Neural cell (in vitro differentiated cells): ENCODE measurements around the gene NAGS.

Experiments used
- MXI1 ChIP-seq: fragments of 450-650 bp; conservative IDR thresholded peaks from 2 replicates; pipeline ENCODE4 v1.6.1; 2014; ENCODE audit warnings: antibody characterized with exemption, mild to moderate bottlenecking; ENCODE audit not compliant: poor library complexity, severe bottlenecking
- POLR2AphosphoS5 ChIP-seq: IDR thresholded peaks from 2 replicates; pipeline ENCODE4 v1.6.1; 2012
- TF ChIP-seq, protein P1 (sequence below): fragments of 450-650 bp; IDR thresholded peaks from 2 replicates; pipeline ENCODE4 v1.5.1; 2014; ENCODE audit warnings: antibody characterized with exemption, mild to moderate bottlenecking, moderate library complexity; ENCODE audit not compliant: poor library complexity, severe bottlenecking

DNA sequence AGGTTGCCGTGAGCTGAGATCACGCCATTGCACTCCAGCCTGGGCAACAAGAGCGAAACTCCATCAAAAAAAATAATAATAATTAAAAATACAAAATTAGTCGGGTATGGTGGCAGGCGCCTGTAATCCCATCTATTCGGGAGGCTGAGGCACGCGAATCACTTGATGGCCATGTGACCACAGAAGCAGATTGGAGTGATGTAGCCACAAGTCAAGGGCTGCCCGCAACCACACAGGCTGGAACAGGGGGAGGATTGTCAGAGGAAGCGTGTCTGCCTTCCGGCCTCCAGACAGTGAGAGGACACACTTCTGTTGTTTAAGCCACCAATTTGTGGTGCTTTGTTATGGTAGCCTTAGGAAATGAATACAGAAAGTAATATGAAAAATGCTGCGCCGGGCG lies 11.8 kb upstream of the NAGS start:
- TF ChIP-seq, protein P1, sequence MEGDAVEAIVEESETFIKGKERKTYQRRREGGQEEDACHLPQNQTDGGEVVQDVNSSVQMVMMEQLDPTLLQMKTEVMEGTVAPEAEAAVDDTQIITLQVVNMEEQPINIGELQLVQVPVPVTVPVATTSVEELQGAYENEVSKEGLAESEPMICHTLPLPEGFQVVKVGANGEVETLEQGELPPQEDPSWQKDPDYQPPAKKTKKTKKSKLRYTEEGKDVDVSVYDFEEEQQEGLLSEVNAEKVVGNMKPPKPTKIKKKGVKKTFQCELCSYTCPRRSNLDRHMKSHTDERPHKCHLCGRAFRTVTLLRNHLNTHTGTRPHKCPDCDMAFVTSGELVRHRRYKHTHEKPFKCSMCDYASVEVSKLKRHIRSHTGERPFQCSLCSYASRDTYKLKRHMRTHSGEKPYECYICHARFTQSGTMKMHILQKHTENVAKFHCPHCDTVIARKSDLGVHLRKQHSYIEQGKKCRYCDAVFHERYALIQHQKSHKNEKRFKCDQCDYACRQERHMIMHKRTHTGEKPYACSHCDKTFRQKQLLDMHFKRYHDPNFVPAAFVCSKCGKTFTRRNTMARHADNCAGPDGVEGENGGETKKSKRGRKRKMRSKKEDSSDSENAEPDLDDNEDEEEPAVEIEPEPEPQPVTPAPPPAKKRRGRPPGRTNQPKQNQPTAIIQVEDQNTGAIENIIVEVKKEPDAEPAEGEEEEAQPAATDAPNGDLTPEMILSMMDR: no peak
- TF ChIP-seq MXI1: no peak
- no peak for TF ChIP-seq POLR2AphosphoS5
